PFSK-1 (cell line): ENCODE measurements around the gene TUBB3.

ENCODE experiments used
- FOXP2 ChIP-seq: optimal IDR thresholded peaks from 2 replicates; pipeline ENCODE3; 2011; ENCODE audit warnings: borderline replicate concordance, control low read depth, inconsistent platforms; ENCODE audit not compliant: insufficient read depth; ENCODE audit errors: extremely low read length, extremely low read depth
- POLR2AphosphoS5 ChIP-seq: IDR thresholded peaks from 2 replicates; pipeline ENCODE4 v1.6.1; 2012; ENCODE audit warnings: low read depth, mild to moderate bottlenecking, control low read depth, low read length, moderate library complexity
- SIN3A ChIP-seq: IDR thresholded peaks from 2 replicates; pipeline ENCODE4 v1.6.1; 2012; ENCODE audit warnings: mild to moderate bottlenecking, low read length, moderate library complexity, borderline replicate concordance; ENCODE audit not compliant: insufficient read depth
- TAF1 ChIP-seq: IDR thresholded peaks from 2 replicates; pipeline ENCODE4 v1.6.1; 2012; ENCODE audit warnings: low read length, control low read depth, borderline replicate concordance; ENCODE audit not compliant: insufficient read depth
- TF ChIP-seq, protein P1 (sequence below), 2 experiments: IDR thresholded peaks; 2 replicates each; pipeline versions ENCODE4 v1.6.1 to v1.8.0; 2011 to 2012; ENCODE audit warnings: low read depth in 2 of 2, low read length in 2 of 2, control low read depth in 1 of 2, inconsistent platforms in 1 of 2, mild to moderate bottlenecking in 1 of 2, moderate library complexity in 1 of 2; ENCODE audit not compliant: insufficient read depth in 1 of 2

DNA sequence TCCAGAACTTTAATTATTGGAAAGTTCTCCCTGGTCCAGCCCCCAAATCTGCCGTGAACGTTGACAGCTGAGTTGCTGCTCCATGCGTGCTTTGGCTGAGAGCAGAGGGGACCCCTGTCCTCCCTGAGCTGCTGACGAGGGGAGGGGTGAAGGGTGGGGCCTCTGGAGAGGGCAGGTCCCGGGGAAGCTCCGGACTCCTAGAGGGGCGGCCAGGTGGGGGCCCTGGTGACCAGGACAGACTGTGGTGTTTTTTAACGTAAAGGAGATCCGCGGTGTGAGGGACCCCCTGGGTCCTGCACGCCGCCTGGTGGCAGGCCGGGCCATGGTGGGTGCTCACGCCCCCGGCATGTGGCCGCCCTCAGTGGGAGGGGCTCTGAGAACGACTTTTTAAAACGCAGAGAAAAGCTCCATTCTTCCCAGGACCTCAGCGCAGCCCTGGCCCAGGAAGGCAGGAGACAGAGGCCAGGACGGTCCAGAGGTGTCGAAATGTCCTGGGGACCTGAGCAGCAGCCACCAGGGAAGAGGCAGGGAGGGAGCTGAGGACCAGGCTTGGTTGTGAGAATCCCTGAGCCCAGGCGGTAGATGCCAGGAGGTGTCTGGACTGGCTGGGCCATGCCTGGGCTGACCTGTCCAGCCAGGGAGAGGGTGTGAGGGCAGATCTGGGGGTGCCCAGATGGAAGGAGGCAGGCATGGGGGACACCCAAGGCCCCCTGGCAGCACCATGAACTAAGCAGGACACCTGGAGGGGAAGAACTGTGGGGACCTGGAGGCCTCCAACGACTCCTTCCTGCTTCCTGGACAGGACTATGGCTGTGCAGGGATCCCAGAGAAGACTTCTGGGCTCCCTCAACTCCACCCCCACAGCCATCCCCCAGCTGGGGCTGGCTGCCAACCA lies 4.4 kb upstream of the TUBB3 start, which contains the start of gene MC1R:
- TF ChIP-seq, protein P1, sequence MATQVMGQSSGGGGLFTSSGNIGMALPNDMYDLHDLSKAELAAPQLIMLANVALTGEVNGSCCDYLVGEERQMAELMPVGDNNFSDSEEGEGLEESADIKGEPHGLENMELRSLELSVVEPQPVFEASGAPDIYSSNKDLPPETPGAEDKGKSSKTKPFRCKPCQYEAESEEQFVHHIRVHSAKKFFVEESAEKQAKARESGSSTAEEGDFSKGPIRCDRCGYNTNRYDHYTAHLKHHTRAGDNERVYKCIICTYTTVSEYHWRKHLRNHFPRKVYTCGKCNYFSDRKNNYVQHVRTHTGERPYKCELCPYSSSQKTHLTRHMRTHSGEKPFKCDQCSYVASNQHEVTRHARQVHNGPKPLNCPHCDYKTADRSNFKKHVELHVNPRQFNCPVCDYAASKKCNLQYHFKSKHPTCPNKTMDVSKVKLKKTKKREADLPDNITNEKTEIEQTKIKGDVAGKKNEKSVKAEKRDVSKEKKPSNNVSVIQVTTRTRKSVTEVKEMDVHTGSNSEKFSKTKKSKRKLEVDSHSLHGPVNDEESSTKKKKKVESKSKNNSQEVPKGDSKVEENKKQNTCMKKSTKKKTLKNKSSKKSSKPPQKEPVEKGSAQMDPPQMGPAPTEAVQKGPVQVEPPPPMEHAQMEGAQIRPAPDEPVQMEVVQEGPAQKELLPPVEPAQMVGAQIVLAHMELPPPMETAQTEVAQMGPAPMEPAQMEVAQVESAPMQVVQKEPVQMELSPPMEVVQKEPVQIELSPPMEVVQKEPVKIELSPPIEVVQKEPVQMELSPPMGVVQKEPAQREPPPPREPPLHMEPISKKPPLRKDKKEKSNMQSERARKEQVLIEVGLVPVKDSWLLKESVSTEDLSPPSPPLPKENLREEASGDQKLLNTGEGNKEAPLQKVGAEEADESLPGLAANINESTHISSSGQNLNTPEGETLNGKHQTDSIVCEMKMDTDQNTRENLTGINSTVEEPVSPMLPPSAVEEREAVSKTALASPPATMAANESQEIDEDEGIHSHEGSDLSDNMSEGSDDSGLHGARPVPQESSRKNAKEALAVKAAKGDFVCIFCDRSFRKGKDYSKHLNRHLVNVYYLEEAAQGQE (IDR thresholded peaks at IDR 0.05; ENCODE audit: insufficient read depth in 1 of 2, low read depth in 2 of 2, low read length in 2 of 2) = no peak
- TF ChIP-seq POLR2AphosphoS5 = no peak
- no peak for TF ChIP-seq TAF1
- TF ChIP-seq SIN3A = no peak
- no peak for TF ChIP-seq FOXP2
